GM21576 (cell line): ENCODE results near the gene COL5A3.
"Not testable (repeated sequence)": the region's sequence is repeated elsewhere in the genome, so short reads cannot be mapped to it uniquely, and the experiment has no call there.

ENCODE experiments used
- ATAC-seq: cut with Tn5 transposase; IDR thresholded peaks from one replicate; pipeline ENCODE4 v1.9.1; 2021; ENCODE audit warnings: mild to moderate bottlenecking, moderate library complexity; ENCODE audit not compliant: unreplicated experiment

COL5A3 gene

GRCh38 chr19:9972103-9972502, 38.2 kb downstream of the COL5A3 start:
- no peak for ATAC-seq

- no peak for ATAC-seq
Observed at GRCh38 chr19:9971166-9971897, 39.0 kb downstream of the COL5A3 start.

GRCh38 chr19:9970481-9970880, 39.8 kb downstream of the COL5A3 start:
- ATAC-seq, result no peak

GRCh38 chr19:9969688-9969975, 40.7 kb downstream of the COL5A3 start:
- ATAC-seq, result no peak

GRCh38 chr19:9968820-9969687, 41.2 kb downstream of the COL5A3 start:
- ATAC-seq, result no peak

- ATAC-seq, result no peak
Observed at GRCh38 chr19:9967326-9967725, 43.0 kb downstream of the COL5A3 start.

- no peak for ATAC-seq
Observed at GRCh38 chr19:9966448-9966847, 43.9 kb downstream of the COL5A3 start.

- no peak for ATAC-seq
Observed at GRCh38 chr19:9966024-9966423, 44.3 kb downstream of the COL5A3 start.

GRCh38 chr19:9962623-9963290, 47.5 kb downstream of the COL5A3 start:
- ATAC-seq, result no peak

GRCh38 chr19:9961103-9961502, 49.2 kb downstream of the COL5A3 start:
- no peak for ATAC-seq

- ATAC-seq, result no peak
Observed at GRCh38 chr19:9958379-9958821, 51.9 kb downstream of the COL5A3 start.

- no peak for ATAC-seq
Observed at GRCh38 chr19:9956956-9957355, 53.3 kb downstream of the COL5A3 start.

GRCh38 chr19:9953802-9954542, 56.3 kb downstream of the COL5A3 start:
- no peak for ATAC-seq

GRCh38 chr19:9952276-9952675, 58.0 kb downstream of the COL5A3 start:
- no peak for ATAC-seq

- ATAC-seq, result no peak
Observed at GRCh38 chr19:9947441-9947840, 62.9 kb downstream of the COL5A3 start.

GRCh38 chr19:9946528-9947125, 63.7 kb downstream of the COL5A3 start:
- not testable (repeated sequence) for ATAC-seq

- ATAC-seq, result no peak
Observed at GRCh38 chr19:9945319-9945966, 64.9 kb downstream of the COL5A3 start.

- no peak for ATAC-seq
Observed at GRCh38 chr19:9943744-9944143, 66.6 kb downstream of the COL5A3 start.

- ATAC-seq, result no peak
Observed at GRCh38 chr19:9941671-9942070, 68.6 kb downstream of the COL5A3 start.

- no peak for ATAC-seq
Observed at GRCh38 chr19:9941231-9941630, 69.1 kb downstream of the COL5A3 start.
